ENCODE data around the gene HLCS.
A peak's percentile ranks its signal among the peaks of the same experiment; 100 is the strongest.
"Not testable (repeated sequence)": the region's sequence is repeated elsewhere in the genome, so short reads cannot be mapped to it uniquely, and the experiment has no call there.

HLCS gene

DNA sequence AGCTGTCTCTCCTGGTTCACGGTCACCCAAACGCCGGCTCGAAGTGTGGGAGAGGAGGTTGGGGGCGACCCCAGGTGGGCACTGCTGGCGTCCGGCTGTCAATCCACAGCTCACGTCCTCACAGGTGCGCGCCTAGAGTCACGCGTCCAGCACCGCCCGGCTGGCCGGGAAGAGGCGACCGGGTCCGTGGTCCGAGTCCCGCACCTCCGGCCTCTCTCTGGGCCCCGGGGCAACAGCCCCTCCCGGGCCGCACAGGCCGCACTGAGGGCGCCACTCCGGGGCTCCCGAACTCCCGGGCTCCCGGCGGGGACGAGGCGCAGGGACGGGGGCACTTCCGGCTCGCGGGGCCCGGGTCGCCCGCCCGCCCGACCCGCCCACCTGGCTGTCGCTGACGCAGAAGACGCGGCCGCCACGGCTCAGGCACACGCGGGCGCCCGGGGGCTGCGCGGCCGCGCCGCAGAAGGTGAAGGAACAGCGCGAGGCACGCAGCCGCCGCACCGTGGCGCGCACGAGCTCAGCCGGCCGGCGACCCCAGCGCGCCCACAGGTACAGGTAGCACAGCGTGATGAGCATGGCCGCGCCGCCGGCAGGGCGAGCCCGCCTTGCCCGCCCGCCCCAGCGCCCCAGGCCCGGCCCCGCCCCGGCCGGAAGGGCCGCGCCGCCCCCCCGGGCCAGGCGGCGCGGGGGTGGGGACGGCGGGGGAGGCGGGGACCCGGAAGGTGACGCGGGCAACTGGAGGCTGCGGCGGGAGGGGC, at the start of gene HLCS:
TSS of gene HLCS (minus strand) at position 604 of the 755 bp plus-strand sequence. CDS start at position 573, 31 bp downstream.
- DNase-seq (ENCODE audit: low read depth), result peak; percentile 30

DNA sequence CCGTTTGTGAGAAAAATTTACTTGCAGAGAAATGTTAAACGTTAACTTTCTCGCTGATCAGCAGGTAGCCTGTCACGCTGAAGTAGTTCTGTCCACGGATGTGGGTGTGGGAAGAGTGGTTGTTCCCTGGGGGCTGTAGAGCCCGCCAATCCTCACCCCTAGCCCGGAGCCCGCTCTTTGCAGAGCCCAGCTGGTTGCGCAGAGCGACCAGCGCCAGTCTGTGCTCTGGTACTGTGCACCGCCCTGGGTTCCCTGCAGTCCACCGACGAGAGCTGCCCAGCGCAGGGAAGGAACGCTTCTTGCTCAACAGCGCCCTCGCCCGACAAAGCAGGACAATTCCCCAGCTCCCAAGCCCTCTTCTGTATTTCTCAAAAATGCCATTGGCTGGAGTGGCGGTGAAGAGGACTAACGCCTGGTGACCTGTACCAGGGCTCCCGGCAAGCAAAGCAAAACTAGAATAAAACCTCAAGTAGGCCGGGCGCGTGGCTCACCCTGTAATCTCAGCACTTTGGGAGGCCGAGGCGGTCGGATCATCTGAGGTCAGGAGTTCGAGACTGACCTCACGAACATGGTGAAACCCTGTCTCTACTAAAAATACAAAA, 43.4 kb upstream of the HLCS start:
- DNase-seq (ENCODE audit: low read depth), result peak; percentile 64

DNA sequence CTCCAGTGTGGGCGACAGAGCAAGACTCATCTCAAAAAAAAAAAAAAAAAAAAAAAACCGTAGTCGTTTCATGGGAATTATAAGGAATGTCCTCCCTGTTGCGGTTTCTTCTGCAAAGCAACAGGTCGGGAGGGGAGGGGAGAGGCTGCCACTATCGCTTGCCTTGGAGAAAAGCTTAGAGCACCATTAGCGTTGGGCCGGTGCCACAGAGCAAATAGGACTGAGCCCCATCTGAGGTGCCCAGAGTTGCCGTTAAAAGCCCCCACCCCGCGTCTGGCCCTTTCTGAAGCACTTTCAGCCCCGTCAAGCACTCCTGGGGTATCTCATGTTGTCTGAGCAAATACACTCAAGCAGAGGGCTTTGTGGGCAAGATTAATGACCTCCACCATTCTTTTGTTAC, 42.3 kb upstream of the HLCS start:
- DNase-seq (ENCODE audit: low read depth), result no peak

DNA sequence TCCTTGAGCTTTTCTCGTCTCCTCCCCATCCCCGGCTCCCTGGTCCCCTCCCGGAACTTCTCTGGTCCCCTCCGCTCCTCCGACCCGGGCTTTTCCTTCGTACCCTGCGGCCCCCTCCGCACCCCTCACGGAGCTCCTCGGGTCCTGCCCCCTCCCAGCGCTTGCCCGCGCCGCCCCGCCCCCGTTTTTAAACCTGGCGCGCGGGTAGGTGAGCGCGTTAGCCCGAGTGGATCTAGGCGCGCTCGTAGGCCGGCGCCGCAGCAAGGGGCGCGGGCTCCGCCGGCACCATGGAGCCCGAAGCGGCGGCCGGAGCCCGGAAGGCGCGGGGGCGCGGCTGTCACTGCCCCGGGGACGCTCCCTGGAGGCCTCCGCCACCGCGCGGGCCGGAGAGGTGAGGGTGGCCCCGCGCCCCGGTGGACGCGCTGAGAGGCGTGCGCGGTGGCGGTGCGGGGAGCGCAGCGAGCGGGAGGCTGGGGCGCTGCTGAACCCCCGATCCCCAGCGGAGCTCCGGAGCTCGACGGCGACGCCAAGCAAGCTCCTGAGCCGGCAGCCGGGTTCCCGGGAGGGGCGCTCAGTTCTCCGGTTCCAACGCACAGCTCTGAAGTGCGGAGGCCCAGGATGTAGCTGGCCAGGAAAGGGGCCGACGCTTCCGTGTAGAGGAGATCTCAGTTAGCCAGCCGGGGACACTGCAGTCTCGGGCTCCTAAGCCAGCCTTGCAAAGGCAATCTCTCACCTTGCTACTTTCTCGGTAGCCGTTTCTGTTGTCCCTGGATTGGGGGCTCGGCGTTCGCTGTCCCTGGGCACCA, 40.2 kb upstream of the HLCS start, which contains the start of gene RIPPLY3:
TSS of gene RIPPLY3 (plus strand) at position 217 of the 806 bp plus-strand sequence. CDS start at position 288, 71 bp downstream.
- DNase-seq (ENCODE audit: low read depth), result no peak

DNA sequence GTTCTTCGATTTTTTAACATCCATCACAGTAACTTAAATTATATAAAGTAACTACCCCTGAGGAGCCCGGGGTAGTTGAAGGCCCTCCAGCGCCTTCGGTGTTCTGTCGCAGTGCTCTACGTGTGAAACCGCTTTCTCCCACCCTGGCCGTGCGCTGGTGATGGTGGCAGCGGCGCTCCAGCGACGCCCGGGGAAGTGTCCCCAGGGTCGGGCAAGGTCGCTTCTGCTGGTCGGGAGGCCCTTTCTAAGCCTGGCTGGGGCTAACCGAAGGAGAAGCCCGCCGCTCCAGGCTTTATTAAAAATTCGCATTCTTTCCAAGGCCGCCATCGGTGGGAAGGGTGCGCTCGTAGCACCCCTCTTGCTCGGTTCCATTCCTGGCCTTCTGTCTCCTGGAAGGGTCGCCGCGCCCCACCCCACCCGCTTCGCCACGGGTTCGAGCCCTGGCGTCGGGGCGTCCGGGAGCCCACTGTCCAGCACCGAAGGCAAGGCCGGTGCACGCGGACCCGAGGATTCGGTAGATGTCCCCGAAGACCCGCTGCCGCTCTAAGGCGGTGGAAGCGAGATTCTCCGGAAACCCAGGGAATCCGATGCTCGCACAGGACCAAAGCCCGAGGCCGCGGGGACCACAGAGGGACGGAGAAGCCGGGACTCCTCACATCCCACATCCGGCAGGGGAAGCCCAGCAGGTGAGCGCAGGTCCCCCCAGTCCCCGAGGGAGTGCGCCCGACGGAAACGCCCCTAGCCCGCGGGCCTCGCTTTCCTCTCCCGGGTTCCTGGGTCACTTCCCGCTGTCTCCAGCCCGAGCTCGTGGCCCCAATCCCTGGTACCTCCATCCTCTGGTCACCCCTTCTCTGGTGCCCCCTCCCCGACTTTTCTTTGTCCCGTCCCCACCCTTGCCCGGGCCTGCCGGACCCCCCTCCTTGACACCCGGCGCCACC, 39.3 kb upstream of the HLCS start:
- no peak for DNase-seq (ENCODE audit: low read depth)

DNA sequence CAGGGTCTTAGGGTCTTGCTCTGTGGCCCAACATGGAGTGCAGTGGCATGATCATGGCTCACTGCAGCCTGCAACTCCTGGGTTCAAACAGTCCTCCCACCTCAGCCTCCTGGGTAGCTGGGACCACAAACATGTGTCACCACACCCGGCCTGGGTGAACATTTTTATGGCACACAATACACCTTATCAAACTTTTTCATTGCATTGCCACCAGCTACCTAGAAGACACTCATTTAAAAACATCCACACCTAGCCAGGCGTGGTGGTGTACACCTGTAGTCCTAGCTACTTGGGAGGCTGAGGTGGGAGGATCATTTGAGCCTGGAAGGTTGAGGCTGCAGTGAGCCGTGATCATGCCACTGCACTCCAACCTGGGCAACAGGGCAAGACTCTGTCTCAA, 37.4 kb upstream of the HLCS start:
- not testable (repeated sequence) for DNase-seq (ENCODE audit: low read depth)

DNA sequence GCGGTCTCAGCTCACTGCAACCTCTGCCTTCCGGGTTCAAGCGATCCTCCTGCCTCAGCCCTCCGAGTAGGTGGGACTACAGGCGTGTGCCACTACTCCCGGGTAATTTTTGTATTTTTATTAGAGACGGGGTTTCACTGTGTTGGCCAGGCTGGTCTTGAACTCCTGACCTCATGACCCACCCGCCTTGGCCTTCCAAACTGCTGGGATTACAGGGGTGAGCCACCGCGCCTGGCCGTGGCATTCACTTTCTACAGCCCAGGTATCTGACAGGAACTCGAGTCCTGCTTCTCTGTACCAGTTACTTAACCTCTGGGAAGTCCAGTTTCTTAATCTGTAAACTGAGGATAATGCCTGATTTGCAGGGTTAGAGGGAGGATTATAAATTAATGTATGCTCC, 36.4 kb upstream of the HLCS start:
- DNase-seq (ENCODE audit: low read depth), result not testable (repeated sequence)

DNA sequence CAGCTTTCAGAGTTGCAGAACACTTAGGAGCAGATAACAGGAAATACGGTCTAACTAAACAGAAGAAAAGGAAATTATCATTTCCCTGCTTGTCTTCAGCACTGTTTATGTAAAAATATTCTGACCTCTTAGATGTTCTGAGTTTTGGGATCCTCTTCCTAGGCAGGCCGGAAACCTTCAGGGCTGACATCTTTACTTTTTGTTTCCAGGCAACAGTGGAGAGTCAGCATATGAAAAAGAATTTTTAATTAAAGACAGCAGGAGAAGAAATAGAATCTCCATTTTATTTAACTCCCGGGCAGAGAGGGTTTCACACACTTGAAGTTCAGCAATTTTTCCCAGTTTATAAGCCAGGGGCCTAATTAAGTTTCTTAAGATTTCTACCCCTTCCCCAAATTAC, 35.0 kb upstream of the HLCS start:
- no peak for DNase-seq (ENCODE audit: low read depth)

DNA sequence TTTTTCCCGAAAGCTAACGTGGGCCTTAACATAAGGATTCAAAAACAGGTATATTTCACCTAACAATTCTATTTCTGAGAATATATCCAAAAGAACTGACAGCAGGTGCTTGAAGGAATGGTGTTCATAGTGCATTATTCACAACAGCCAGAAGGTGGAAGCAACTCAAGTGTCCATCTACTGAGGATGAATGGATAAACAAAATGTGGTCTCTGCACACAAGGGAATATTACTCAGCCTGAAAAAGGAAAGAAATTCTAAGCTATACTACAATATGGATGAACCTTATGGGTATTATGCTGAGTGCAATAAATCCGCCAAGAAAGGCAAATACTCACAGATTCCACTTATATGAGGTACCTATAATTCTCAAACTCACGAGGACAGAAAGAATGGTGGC, 33.9 kb upstream of the HLCS start:
- DNase-seq (ENCODE audit: low read depth), result no peak

DNA sequence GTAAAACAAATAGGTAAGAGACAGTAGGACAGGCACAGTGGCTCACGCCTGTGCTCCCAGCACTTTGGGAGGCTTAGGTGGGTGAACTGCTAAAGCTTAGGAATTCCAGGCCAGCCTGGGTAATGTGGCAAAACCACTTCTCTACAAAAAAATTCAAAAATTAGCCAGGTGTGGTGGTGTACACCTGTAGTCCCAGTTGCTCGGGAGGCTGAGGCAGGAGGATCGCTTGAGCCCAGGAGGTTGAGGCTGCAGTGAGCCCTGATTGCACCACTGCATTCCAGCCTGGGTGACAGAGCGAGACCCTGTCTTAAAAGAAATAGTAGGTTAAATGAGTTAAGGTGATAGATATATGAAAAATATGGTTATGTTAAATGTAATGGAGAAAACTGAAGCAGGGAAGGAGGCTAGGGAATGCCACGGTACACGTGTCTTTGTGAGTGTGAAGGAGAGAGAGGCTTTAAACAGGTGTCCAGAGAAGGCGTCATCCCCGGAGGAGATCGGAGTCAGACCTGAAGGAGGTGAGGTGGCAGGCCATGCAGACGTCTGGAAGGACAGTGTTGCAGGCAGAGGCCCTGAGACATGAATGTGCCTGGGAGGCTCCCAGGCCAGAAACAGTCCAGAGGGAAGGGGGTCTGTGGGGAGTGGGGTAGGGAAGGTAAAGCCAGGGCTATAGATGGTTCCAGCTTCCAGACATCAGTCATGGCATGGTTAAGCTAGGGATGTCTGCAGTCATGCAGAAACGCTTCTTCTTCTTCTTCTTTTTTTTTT, 32.8 kb upstream of the HLCS start:
- DNase-seq (ENCODE audit: low read depth), result no peak

DNA sequence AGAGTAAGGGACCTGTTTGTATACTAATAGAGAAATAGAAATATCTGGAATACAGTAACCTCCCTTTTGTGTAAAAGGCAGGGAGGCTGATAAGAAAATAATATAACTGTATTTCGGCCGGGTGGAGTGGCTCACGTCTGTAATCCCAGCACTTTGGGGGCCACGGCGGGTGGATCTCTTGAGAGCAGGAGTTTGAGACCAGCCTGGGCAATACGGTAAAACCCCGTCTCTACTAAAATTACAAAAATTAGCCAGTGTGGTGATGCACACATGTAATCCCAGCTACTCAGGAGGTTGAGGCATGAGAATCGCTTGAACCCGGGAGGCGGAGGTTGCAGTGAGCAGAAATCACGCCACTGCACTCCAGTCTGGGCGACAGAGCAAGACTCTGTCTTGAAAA, 28.8 kb upstream of the HLCS start:
- not testable (repeated sequence) for DNase-seq (ENCODE audit: low read depth)

DNA sequence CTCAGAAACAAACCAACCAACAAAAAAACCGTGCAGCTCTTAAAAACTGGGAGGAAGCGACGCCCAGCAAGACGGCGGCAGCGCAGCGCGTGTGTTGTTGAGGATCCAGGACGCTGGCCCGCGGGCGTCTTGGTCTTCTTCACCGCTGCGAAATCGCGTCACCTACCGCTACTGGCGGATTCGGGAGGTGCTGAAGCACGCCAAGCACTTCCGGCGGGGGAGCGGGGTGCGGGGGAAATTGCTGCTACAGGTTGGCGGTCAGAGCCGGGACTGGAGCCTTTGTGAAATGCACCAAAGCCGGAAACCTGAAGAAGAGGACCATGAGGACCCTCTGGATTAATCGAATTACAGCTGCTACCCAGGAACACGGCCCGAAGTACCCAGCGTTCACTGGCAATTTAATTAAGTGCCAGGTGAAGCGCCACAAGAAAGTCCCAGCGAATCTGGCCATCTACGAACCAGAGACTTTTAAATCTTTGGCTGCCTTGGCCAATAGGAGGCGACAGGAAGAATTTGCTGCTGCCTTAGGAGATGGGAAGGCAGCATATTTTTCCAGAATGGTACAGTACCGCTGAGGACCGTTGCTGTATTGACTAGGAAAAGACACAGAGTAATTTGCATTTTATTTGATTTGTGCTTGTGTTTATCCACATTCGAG, 28.2 kb upstream of the HLCS start:
- DNase-seq (ENCODE audit: low read depth), result no peak

DNA sequence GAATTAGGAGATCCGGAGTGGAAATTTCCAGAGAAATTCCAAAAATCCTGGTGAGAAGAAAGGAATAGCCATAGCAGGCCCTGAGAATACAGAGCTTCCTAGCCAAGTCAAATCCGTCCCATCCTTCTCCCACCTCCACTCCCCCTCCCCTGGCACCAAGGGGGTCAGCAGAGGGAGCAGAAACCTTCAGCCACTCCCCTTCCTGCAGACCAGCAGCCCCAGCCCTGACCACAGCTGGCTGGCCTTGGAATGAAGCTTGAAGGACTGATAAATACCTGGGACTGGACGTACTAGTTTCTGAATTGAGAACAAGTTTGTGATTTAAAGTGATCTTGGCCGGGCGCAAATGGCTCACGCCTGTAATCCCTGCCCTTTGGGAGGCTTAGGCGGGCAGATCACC, 26.2 kb upstream of the HLCS start:
- DNase-seq (ENCODE audit: low read depth), result no peak

DNA sequence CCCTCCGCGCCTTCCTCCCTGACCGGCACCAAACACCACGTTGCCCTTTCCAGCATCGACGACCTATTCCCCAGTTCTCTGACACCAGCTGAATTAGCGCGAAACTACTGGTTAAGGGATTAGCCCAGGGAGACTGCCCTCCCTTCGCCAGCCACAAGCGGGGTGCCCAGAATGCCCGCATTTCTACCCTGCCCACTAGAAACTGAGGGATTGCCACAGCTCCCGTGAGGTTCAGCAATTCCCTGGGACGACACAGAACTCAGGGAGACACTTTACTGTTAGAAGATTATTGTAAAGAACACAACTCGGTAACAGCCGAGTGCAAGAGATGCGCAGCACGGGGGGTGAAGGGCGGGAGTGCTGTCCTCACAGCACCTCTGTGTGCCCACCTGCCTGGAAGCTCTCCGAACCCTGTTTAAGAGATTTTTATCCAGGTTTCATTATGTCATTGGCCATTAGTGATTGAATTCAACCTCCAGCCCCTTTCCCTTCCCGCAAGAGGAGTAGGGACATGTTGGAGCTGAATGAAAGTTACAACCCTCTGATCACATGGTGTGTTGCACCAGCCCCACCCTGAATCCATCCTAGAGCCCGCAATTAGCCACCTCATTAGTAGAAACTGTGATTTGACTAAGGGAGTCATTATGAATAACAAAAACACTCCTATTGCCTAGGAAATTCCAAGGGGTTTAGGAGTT, 24.2 kb upstream of the HLCS start:
- DNase-seq (ENCODE audit: low read depth), result no peak

DNA sequence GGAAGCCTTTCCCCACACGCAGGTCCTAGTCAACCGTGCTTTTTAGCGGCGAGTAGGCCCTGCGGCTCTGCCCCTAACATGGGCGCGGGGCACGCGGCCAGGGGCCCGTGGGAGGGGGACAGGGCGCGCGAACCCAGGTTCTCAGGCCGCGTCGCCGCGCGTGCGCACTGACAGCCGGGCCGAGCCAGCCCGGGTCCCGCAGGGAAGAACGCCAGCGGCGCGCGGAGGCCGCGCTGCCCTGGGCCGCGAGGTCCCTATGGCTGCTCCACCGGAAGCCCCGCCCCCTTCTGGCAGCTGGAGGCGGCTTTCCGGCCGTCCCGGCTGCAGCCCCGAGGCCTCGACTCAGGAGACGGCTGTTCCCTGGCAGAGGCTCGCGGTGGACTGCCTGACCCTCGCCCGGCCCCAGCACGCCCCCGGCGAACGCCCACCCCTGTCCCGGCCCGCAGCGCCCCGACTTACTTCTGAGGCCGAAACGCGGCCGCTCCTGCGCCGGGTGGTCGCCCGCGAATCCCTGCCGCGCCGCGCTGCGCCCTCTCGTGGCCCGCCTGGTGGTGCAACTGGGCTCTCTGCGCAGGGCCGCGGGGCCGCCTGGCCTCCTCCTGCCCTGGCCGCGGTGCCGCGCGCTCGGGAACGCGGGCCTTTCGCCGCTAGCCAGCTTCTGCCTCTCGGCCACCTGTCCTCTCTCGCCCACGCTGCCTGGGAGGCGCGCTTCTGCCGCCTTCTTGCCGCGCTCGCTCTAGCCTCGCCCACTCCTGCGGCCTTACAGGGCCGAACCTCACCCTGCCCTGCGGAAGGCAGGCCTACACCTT, 23.4 kb upstream of the HLCS start:
- peak; percentile 58 for DNase-seq (ENCODE audit: low read depth)

DNA sequence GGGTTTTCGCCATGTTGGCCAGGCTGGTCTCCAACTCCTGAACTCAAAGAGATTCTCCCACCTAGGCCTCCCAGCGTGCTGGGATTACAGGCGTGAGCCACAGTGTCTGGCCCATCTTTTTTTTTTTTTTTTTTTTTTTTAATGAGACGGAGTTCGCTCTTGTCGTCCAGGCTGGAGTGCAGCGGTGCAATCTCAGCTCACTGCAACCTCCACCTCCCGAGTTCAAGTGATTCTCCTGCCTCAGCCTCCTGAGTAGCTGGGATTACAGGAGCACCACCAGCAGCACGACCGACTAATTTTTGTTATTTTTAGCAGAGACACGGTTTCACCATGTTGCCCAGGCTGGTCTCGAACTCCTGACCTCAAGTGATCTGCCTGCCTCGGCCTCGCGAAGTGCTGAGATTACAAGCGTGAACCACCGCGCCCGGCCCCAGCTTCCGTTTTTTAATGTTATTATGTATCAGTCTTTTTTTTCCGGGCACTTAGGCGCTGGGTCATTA, 22.8 kb upstream of the HLCS start:
- DNase-seq (ENCODE audit: low read depth), result not testable (repeated sequence)

DNA sequence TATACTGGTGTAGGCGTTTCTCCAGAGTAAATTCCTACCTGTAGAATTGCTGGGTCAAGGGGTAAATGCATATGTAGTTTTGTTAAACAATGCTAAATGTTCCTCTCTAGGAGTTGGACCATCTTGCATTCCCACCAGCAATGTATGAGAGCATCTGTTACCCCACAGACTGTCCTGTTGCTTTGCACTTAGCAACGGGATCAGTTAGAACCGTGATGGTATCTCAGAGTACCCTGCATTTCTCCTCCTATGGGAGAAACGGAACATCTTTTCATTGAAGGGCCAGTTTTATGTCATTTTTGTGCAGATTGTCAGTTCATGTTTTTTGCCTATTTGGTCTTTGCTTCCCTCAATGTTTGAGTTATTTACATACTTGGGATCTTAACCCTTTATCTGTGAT, 22.1 kb upstream of the HLCS start:
- no peak for DNase-seq (ENCODE audit: low read depth)

DNA sequence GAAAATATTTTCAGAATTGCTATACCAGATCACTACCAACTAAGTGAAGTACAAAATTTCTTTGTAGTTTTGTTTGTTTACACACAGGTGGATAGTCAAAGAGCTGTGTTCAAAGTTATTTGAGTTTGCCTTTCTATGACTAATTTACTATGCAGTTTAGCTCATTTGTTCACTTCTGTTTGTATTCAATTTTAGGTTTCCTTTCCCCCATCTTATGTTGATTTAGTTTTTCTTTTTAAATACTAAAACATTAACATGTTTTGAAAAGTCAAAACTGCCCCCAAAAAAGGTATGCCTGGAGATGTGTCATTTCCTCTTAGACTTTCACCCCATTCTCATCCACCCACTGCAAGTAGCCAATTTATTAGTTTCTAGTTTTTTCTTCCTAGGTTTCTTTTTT, 21.4 kb upstream of the HLCS start:
- no peak for DNase-seq (ENCODE audit: low read depth)

Measured in stimulated activated CD8-positive, alpha-beta memory T cell treated with anti-CD3 and anti-CD28 coated beads, Interleukin-15, amount 100 ng/mL, for 1 hour (primary cell).